ENCODE measurements around the gene CXCL16. TPM values are rescaled to one million over a fixed set of nuclear protein-coding genes. Genes with fewer than 3 reads are reported as not detected.

CXCL16 gene
- total and polyA plus RNA-seq, 2 of the 13 experiments (the other 11 are each of a cell fraction or from before 2014, with no cell fraction given) = 9.4 to 101 TPM

GRCh38 chr17:4771519-4772234 lies 31.9 kb upstream of the CXCL16 start, which contains the start of gene TM4SF5 (continued):
- TF ChIP-seq NFYC (CRISPR knock-in tag; IDR thresholded peaks at IDR 0.05) (0 out of 2 replicates have a peak, but pooled peaks have one; percentile 31), ZNF160 (CRISPR knock-in tag; IDR thresholded peaks at IDR 0.05) (peak; percentile 47; the same call in 1 of the 2 replicates), RNF2 (conservative IDR thresholded peaks at IDR 0.05; ENCODE audit: low read depth) (no peak), TBL1XR1 (IDR thresholded peaks at IDR 0.05; ENCODE audit: borderline replicate concordance, low read length, partially characterized antibody) (no peak), ZNF446 (CRISPR knock-in tag; IDR thresholded peaks at IDR 0.05) (no peak), FOXA1 (IDR thresholded peaks at IDR 0.05) (no peak), FOXA1 (CRISPR knock-in tag; IDR thresholded peaks at IDR 0.05) (peak; percentile 50), ARID4A (CRISPR knock-in tag; IDR thresholded peaks at IDR 0.05; ENCODE audit: borderline replicate concordance) (peak; percentile 88), ZBTB4 (CRISPR knock-in tag; IDR thresholded peaks at IDR 0.05; ENCODE audit: borderline replicate concordance) (no peak), JUND (CRISPR knock-in tag; IDR thresholded peaks at IDR 0.05) (peak; percentile 22; the same call in 1 of the 2 replicates), REL (CRISPR knock-in tag; conservative IDR thresholded peaks at IDR 0.05) (no peak), ZNF569 (CRISPR knock-in tag; IDR thresholded peaks at IDR 0.05; ENCODE audit: borderline replicate concordance) (no peak), ZNF260 (CRISPR knock-in tag; IDR thresholded peaks at IDR 0.05; ENCODE audit: borderline replicate concordance, low read depth) (no peak), ZNF891 (CRISPR knock-in tag; IDR thresholded peaks at IDR 0.05) (peak; percentile 54; the same call in 1 of the 2 replicates), GABPB1 (CRISPR knock-in tag; IDR thresholded peaks at IDR 0.05) (peak; percentile 64), ISL2 (CRISPR knock-in tag; IDR thresholded peaks at IDR 0.05) (no peak; the same call in none of the 2 replicates), GRHL1 (CRISPR knock-in tag; conservative IDR thresholded peaks at IDR 0.05) (no peak), ZNF230 (CRISPR knock-in tag; IDR thresholded peaks at IDR 0.05) (peak; percentile 45; the same call in 1 of the 2 replicates), ZNF34 (CRISPR knock-in tag; IDR thresholded peaks at IDR 0.05; ENCODE audit: borderline replicate concordance) (no peak), ZNF431 (CRISPR knock-in tag; IDR thresholded peaks at IDR 0.05; ENCODE audit: borderline replicate concordance, low read depth) (0 out of 2 replicates have a peak, but pooled peaks have one; percentile 48), ASH2L (IDR thresholded peaks at IDR 0.05; ENCODE audit: insufficient read length, low read depth, low read length) (no peak)

All from HepG2 (cell line).